Measurements from ENCODE around the gene PTPRZ1. TPM values are rescaled to one million over a fixed set of nuclear protein-coding genes. Genes with fewer than 3 reads are reported as not detected.

PTPRZ1 gene
- total RNA-seq, 1 experiment from 2014 or later: 0.58 TPM

GRCh38 chr7:122064971-122065370, 192.0 kb downstream of the PTPRZ1 start:
- intact Hi-C loops (cut with micrococcal nuclease; ENCODE audit: unreplicated experiment): no loop called here
- no peak for DNase-seq (ENCODE audit: low spot score)
- TF ChIP-seq CTCF (conservative IDR thresholded peaks at IDR 0.05; ENCODE audit: low read depth, low read length) (no peak), EZH2 (IDR thresholded peaks at IDR 0.05; ENCODE audit: borderline replicate concordance, low read depth, low read length, poor library complexity, severe bottlenecking) (no peak)
- Histone ChIP-seq H3K27me3 (replicated peaks; ENCODE audit: insufficient read depth, low read depth, low read length, poor library complexity) (no peaks in the 10 kb centered on the region), H3K27ac (ENCODE audit: low read depth, low read length, poor library complexity, severe bottlenecking) (no peak overlapping the region), H3K9me3 (ENCODE audit: low read depth, low read length, poor library complexity, severe bottlenecking) (no peaks in the 10 kb centered on the region), H3K4me1 (ENCODE audit: insufficient read depth, low read length, poor library complexity, severe bottlenecking) (no peaks in the 10 kb centered on the region), H3K4me3 (ENCODE audit: low read depth, low read length, poor library complexity, severe bottlenecking) (no peak overlapping the region), H3K36me3 (ENCODE audit: insufficient read depth, low read length, poor library complexity, severe bottlenecking) (no peaks in the 10 kb centered on the region)
- no TSS peak for BruUV-seq (replicated peaks)
- CTCF ChIA-PET: interaction anchor here (0.7 kb wide), 1 partner anchor 28 kb away, joined by 9 read pairs; no protein-coding TSS in a partner anchor
- POLR2A ChIA-PET (ENCODE audit: low non-redundant PET): no interaction called here

DNA sequence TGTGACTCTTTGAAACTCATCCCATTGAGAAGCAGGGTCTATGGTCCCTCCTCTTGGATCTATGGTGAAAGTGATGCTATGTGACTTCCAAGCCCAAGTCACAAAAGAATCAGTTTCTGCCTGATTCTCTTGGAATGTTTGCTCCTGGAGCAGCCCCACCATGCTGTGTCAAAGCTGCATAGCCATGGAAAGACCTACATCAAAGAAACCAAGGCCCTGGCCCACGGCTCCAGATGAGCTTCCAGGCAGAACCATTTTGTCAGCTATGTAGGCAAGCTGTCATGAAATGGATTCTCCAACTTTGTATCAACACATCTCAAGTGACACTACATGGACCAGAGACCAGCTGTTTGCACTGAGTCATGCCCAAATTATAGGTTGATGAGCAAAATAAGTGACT, 194.1 kb downstream of the PTPRZ1 start:
- DNase-seq (ENCODE audit: low spot score): no peak
- POLR2A ChIA-PET (ENCODE audit: low non-redundant PET): no interaction called here
- no peaks in the 10 kb centered on the region for H3K36me3 ChIP-seq (ENCODE audit: insufficient read depth, low read length, poor library complexity, severe bottlenecking)
- BruUV-seq (replicated peaks): no TSS peak
- no peaks in the 10 kb centered on the region for H3K4me1 ChIP-seq (ENCODE audit: insufficient read depth, low read length, poor library complexity, severe bottlenecking)
- no peak overlapping the region for H3K27ac ChIP-seq (ENCODE audit: low read depth, low read length, poor library complexity, severe bottlenecking)
- H3K27me3 ChIP-seq (replicated peaks; ENCODE audit: insufficient read depth, low read depth, low read length, poor library complexity): no peaks in the 10 kb centered on the region
- CTCF ChIA-PET: no interaction called here
- H3K9me3 ChIP-seq (ENCODE audit: low read depth, low read length, poor library complexity, severe bottlenecking): no peaks in the 10 kb centered on the region
- TF ChIP-seq EZH2 (IDR thresholded peaks at IDR 0.05; ENCODE audit: borderline replicate concordance, low read depth, low read length, poor library complexity, severe bottlenecking) (no peak), CTCF (conservative IDR thresholded peaks at IDR 0.05; ENCODE audit: low read depth, low read length) (no peak)
- intact Hi-C loops (cut with micrococcal nuclease; ENCODE audit: unreplicated experiment): no loop called here
- H3K4me3 ChIP-seq (ENCODE audit: low read depth, low read length, poor library complexity, severe bottlenecking): no peak overlapping the region

GRCh38 chr7:122068046-122068445, 195.1 kb downstream of the PTPRZ1 start:
- Histone ChIP-seq H3K9me3 (ENCODE audit: low read depth, low read length, poor library complexity, severe bottlenecking) (no peaks in the 10 kb centered on the region), H3K36me3 (ENCODE audit: insufficient read depth, low read length, poor library complexity, severe bottlenecking) (no peaks in the 10 kb centered on the region), H3K27me3 (replicated peaks; ENCODE audit: insufficient read depth, low read depth, low read length, poor library complexity) (no peaks in the 10 kb centered on the region), H3K4me3 (ENCODE audit: low read depth, low read length, poor library complexity, severe bottlenecking) (no peak overlapping the region), H3K27ac (ENCODE audit: low read depth, low read length, poor library complexity, severe bottlenecking) (no peak overlapping the region), H3K4me1 (ENCODE audit: insufficient read depth, low read length, poor library complexity, severe bottlenecking) (no peaks in the 10 kb centered on the region)
- TF ChIP-seq CTCF (conservative IDR thresholded peaks at IDR 0.05; ENCODE audit: low read depth, low read length) (no peak), EZH2 (IDR thresholded peaks at IDR 0.05; ENCODE audit: borderline replicate concordance, low read depth, low read length, poor library complexity, severe bottlenecking) (no peak)
- ChIA-PET POLR2A (ENCODE audit: low non-redundant PET) (no interaction called here), CTCF (no interaction called here)
- DNase-seq (ENCODE audit: low spot score): no peak
- BruUV-seq (replicated peaks): no TSS peak
- intact Hi-C loops (cut with micrococcal nuclease; ENCODE audit: unreplicated experiment): no loop called here

All from A673 (cell line).